GM18861 (cell line): Measurements from ENCODE around the gene TMEM139.
"Not testable (repeated sequence)": the region's sequence is repeated elsewhere in the genome, so short reads cannot be mapped to it uniquely, and the experiment has no call there.

ENCODE experiments used
- ATAC-seq: cut with Tn5 transposase; IDR thresholded peaks from one replicate; pipeline ENCODE4 v1.9.1; 2021; ENCODE audit not compliant: unreplicated experiment

The TMEM139 gene

GRCh38 chr7:143287935-143288826 is 3.4 kb downstream of the TMEM139 start, which contains the start of gene CASP2:
Gene CASP2, plus strand, starts transcription at chr7:143288351. Its CDS starts 105 bp downstream, at chr7:143288456.
- ATAC-seq = peak; percentile 78

- no peak for ATAC-seq
Observed at GRCh38 chr7:143288836-143289235, 4.1 kb downstream of the TMEM139 start.

- no peak for ATAC-seq
Observed at GRCh38 chr7:143289421-143289820, 4.7 kb downstream of the TMEM139 start.

GRCh38 chr7:143289888-143290287 is 5.1 kb downstream of the TMEM139 start:
- not testable (repeated sequence) for ATAC-seq

GRCh38 chr7:143290293-143290692 is 5.5 kb downstream of the TMEM139 start:
- no peak for ATAC-seq

GRCh38 chr7:143292876-143293275 is 8.1 kb downstream of the TMEM139 start:
- ATAC-seq = no peak

- ATAC-seq = no peak
Observed at GRCh38 chr7:143295870-143296269, 11.1 kb downstream of the TMEM139 start.

GRCh38 chr7:143296686-143297085 is 11.9 kb downstream of the TMEM139 start:
- ATAC-seq = no peak

GRCh38 chr7:143299346-143299745 is 14.6 kb downstream of the TMEM139 start:
- no peak for ATAC-seq

GRCh38 chr7:143299840-143300239 is 15.1 kb downstream of the TMEM139 start:
- ATAC-seq = no peak

GRCh38 chr7:143300959-143301935 is 16.5 kb downstream of the TMEM139 start:
- no peak for ATAC-seq

GRCh38 chr7:143303733-143304132 is 19.0 kb downstream of the TMEM139 start:
- no peak for ATAC-seq

- ATAC-seq = no peak
Observed at GRCh38 chr7:143304938-143305337, 20.2 kb downstream of the TMEM139 start.

- ATAC-seq = no peak
Observed at GRCh38 chr7:143305423-143306070, 20.8 kb downstream of the TMEM139 start.

GRCh38 chr7:143308632-143309031 is 23.9 kb downstream of the TMEM139 start:
- no peak for ATAC-seq

- ATAC-seq = no peak
Observed at GRCh38 chr7:143314127-143314526, 29.4 kb downstream of the TMEM139 start.

GRCh38 chr7:143315776-143316175 is 31.0 kb downstream of the TMEM139 start, which contains the start of gene CLCN1:
Gene CLCN1, plus strand, starts transcription at chr7:143316111. Its CDS starts 102 bp downstream, at chr7:143316213.
- ATAC-seq = no peak

- ATAC-seq = no peak
Observed at GRCh38 chr7:143316492-143316891, 31.7 kb downstream of the TMEM139 start.

- ATAC-seq = no peak
Observed at GRCh38 chr7:143318661-143319060, 33.9 kb downstream of the TMEM139 start.

GRCh38 chr7:143320620-143321019 is 35.9 kb downstream of the TMEM139 start:
- no peak for ATAC-seq

- ATAC-seq = no peak
Observed at GRCh38 chr7:143321242-143321641, 36.5 kb downstream of the TMEM139 start.
